CD4-positive, alpha-beta T cell treated with Interleukin-17A for 4 hours (primary cell): Measurements from ENCODE around the gene THSD4.
"Not testable (repeated sequence)": the region's sequence is repeated elsewhere in the genome, so short reads cannot be mapped to it uniquely, and the experiment has no call there.

Experiments
- DNase-seq: peaks from one replicate; pipeline ENCODE4 v3.0.0-alpha.2; 2020; ENCODE audit warnings: mixed read lengths

THSD4 gene

GRCh38 chr15:71301958-71302621 is 186.8 kb downstream of the THSD4 start:
- DNase-seq, result no peak

GRCh38 chr15:71302861-71303410 is 187.7 kb downstream of the THSD4 start:
- DNase-seq, result no peak

GRCh38 chr15:71303977-71304376 is 188.7 kb downstream of the THSD4 start:
- DNase-seq, result no peak

DNA sequence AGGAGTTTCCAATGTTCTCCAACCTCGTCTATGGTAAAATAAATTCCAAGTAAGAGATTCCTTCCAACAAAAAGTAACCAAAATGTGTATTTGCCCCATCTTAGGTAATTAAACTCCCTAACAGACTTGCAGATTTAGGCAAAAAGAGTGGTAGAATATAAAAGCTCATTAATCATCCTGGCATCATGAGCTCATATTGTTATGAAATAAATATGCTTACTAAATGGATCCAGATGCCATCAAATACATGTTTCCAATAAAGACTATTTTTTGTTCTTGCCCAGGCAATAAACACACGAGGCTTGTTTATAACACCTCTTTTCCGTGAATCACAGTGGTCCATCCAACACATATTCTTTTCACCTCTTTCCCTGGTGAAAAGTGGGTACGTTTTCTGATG is 189.4 kb downstream of the THSD4 start:
- DNase-seq, result no peak

- DNase-seq, result no peak
Observed at GRCh38 chr15:71306538-71306937, 191.3 kb downstream of the THSD4 start.

DNA sequence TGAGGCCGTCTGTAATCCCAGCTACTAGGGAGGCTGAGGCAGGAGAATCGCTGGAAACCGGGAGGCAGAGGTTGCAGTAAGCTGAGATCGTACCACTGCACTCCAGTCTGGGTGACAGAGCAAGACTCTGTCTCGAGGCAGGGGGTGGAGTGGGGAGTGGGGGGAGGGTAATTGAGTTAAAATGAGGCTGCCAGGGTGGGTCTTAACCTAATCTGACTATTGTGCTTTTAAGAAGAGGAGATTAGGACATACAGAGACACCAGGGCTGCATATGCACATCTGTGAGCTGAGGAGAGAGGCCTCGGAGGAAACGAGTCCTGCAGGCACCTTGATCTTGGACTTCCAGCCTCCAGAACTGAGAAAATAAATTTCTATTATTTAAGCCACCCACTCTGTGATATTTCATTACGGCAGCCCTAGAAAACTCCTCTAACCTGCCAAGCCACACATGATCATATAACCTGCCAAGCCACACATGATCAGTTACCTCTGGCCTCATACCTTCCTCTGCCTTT is 197.0 kb downstream of the THSD4 start:
- DNase-seq, result no peak

DNA sequence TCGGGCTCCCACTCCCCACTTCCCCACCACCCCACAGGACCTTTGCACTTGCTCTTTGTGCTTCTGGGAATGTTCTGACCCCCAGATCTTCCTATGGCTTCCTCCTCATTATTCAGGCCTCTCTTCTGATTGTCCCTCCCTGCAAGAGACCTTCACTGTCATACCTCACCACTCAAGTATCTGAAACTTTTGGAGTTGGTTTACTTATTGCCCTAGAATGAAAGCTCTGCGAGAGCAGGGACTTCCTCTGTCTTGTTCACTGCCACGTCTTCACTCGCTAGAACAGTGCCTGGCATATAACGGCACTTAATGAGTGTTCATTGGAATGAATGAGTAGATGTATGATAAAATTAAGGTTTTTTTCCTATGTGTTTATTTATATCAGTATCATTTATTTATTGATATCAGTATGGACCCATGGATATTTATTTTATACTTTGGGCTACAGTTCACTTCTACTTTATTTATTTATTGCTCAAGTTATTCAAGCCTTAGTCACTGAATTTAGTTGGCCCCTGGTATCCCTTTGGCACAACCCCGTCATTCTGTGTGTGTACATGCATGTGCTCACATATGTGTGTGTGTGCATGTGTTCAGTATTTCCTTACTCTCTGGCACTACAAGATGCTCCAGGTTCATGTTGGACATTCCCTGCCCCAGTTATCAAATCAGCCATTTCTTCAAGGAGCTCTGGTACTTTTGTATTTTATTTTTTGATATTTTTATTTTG is 197.6 kb downstream of the THSD4 start:
- DNase-seq, result no peak

DNA sequence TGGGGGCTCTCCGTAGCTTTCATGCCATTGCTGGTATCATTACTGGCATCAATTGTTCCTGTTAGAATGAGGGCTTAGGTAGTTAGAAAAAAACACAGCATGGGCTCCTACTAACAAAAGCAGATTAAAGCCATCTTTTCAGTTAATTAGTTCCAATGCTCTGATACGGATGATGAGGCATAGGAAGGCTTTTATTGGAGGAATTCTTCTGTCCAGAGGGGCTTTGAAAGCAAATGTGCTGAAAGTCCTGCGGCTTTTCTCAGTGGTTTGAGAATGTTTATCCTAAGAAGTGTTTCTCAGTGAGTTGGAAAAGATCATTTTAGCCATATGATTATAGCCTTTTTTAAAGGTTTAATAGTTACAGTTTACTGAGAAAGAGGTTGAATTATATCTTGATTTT is 198.5 kb downstream of the THSD4 start:
- no peak for DNase-seq

DNA sequence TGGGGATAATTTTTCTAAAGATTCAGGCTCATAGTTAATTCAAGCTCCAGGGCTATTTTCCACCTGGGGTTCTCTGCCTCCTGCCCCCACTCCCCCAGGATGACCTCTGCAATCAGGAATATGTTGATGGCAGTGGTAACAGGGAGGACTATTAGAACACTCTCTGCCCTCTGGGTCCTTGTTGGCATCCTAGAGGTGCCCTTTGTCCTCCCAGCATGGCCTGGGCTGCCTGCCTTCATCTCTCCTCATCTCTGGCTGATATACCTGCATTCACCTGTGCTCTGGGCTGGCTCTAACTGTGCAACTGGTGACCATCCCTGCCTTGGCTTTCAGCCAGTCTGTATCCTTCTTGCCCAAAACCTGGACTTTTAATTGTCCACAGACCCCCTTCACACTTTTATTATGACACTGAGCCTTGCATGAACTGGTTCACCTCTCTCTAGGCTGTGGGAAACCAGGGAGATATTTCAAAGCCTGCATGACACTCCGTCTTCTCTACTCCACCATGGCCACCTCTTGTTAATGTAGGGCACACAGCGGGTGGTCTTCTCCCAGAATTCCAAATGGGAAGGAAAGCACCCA is 199.8 kb downstream of the THSD4 start:
- DNase-seq, result no peak

DNA sequence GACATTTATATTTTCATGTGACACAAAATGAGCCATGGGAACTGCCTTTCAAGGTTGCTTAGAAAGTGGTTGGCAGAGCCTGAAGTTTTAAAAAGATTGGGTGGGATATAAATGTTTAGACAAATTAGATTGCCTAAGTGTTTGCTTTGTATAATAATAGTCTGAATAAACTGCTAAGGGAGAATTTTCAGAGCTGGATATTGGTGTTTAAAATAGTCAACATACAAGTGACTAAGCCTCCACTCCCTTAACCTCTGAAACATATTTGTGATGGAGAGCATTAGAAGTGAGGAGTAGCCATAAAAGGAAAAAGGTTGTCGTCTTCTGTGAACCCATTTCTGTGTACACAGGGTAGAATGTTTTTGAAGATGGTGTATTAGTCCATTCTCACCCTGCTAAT is 201.6 kb downstream of the THSD4 start:
- DNase-seq, result no peak

GRCh38 chr15:71319424-71319823 is 204.2 kb downstream of the THSD4 start:
- DNase-seq, result not testable (repeated sequence)

- DNase-seq, result no peak
Observed at GRCh38 chr15:71319935-71320334, 204.7 kb downstream of the THSD4 start.

- no peak for DNase-seq
Observed at GRCh38 chr15:71323082-71323481, 207.8 kb downstream of the THSD4 start.

DNA sequence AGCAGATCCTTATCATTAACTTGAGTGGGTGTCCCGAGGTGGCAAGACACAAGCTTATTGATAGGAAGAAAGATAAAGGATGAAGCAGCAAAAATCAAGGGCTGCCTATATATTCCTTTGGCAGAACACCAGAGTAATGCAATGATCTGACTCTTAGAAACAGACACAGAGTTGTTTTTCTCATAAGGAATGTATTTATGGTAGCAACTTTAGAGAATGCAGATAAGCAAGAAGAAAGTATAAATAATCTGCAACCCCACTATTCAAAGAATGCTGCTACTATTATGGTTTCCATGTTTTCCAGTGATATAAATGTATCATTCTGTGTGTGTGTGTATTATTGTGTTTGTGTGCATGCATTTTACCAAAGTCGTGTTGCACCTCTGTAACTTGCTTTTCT is 208.3 kb downstream of the THSD4 start:
- no peak for DNase-seq

DNA sequence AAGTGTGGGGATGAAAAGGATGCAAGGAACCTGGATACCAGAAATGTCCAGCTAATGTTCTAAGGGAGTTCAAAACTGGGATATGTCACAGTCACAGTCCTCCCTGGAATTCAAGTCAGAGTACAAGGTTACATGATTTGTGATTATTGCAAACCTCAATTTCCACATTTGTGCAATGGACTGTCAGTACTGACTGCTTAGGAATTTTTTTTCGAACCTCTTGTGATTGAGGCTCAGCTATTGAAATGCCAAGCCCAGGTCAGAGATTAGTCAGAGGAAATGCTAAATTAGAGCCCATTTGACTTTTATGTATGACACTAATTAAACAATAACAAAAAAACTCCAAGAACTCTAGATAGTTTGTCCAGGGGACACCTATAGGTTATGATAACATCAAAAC is 210.2 kb downstream of the THSD4 start:
- no peak for DNase-seq

- DNase-seq, result no peak
Observed at GRCh38 chr15:71328453-71328852, 213.2 kb downstream of the THSD4 start.

DNA sequence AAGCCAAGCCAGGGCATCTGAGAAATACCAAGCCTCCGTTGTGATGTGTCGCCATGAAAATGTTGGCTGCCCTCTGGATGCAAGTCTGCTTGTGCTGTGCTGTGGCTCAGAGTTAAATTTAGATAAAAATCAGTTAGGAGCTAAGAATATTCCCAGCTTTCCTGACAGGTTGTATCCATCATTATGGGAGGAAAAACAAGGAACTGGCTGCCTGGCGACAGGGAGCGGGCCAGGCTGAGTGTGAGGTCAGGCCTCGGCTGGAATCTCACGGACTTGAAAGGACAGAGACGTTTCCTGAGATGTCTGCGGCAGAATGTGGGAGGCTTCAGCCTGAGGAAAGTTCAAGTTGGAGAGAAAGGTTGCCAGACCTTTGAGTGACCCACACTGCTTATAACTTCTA is 213.8 kb downstream of the THSD4 start:
- no peak for DNase-seq

GRCh38 chr15:71329497-71330260 is 214.4 kb downstream of the THSD4 start:
- DNase-seq, result no peak

DNA sequence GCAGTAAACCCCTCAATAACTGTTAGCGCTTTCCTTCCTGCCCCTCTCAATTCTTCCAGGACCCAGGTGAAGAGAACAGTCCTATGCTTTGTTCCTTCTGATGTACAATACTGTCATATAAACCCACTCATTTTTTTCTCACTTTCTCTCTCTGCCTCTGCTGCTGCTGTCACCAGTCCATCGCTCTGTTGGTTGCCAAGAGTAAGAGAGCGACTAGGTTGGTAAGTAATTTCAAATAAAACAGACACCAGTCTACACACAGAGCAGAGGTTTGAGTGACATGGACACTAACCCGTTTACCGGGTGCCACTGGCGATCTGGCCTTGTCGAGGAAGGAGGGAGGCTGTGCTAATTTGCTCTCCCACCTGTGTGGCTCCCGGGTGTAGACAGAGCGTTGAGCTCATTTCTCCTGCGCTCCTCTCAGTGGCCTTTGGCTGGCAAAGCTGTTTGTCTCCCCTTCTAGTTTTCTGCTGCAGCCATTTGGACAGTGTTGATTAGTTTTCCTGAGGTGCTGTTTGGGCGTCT is 215.4 kb downstream of the THSD4 start:
- no peak for DNase-seq

DNA sequence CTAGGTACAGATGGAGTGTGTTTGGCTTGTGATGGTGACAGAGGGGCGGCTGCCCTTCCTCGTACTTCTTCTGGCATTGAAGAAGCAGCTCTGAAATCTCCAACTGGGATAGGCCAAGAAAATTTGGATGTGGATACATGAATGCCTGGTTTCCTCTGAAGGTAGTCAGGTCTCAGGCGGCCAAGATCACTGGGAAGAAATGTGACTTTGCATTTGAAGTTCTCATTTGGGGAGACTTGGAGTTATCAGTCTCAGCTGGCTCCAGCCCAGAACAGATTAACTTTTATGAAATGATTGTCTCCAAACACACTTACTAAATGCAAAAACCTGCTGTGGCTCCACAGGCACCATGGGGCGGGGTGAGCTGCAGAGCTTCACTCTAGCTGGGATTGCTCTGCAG is 215.9 kb downstream of the THSD4 start:
- DNase-seq, result no peak

GRCh38 chr15:71332431-71333004 is 217.2 kb downstream of the THSD4 start:
- DNase-seq, result no peak

DNA sequence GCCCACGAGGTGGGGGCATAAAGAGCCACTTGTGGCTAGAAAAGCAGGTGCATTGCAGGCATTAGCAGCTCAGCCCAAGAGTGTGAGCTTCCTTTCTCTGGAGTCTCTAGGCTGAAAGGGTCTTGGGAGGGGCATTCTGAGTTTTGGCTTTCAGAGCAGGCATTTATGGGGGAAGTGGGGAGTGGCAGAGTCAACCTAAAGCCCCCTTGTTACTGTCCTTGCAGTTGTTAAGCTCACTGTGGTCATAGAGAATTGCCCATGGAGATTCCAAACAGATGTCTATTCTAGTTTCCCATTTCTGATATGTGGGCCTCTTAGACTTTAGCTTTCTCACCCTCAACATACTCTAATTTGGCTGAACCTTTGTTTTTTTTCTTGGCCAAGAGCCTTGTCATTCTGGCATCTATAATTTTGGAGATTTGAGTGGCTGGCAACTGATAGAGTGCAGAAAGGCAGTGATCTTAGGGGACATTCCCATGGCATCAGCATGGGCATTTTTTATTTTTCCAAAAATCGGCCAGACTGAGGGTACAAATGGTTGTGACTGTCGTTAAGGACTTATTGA is 217.9 kb downstream of the THSD4 start:
- DNase-seq, result no peak
